CD4-positive, alpha-beta T cell treated with Interleukin-10 for 1 hour (primary cell): ENCODE data around the gene LCE2D.

Experiments
- DNase-seq: peaks from one replicate; pipeline ENCODE4 v3.0.0-alpha.2; 2020

The LCE2D gene

GRCh38 chr1:152699746-152700145 is 36.6 kb downstream of the LCE2D start:
- DNase-seq: no peak

GRCh38 chr1:152707860-152708259 is 44.7 kb downstream of the LCE2D start, which contains the start of gene LCE4A:
Gene LCE4A, plus strand, starts transcription at chr1:152708160. Its CDS starts 916 bp downstream, at chr1:152709076.
- no peak for DNase-seq
